ENCODE data around the gene MYO1C. TPM values are rescaled to one million over a fixed set of nuclear protein-coding genes. Genes with fewer than 3 reads are reported as not detected.
"Not testable (repeated sequence)": the region's sequence is repeated elsewhere in the genome, so short reads cannot be mapped to it uniquely, and the experiment has no call there.

MYO1C gene
- polyA plus RNA-seq, 1 experiment, result 321 TPM

GRCh38 chr17:1421470-1421869 lies 71.0 kb downstream of the MYO1C start:
- Histone ChIP-seq H3K36me3 (ENCODE audit: control insufficient read depth, insufficient read depth, low read length) (peaks cover 10% of the 10 kb centered on the region), H3K4me3 (ENCODE audit: low read depth, low read length) (no peak overlapping the region), H3K27me3 (ENCODE audit: control insufficient read depth, insufficient read depth, low read length) (no peaks in the 10 kb centered on the region)
- POLR2A ChIA-PET, result no interaction called here
- TF ChIP-seq CTCF (IDR thresholded peaks at IDR 0.05; ENCODE audit: insufficient read depth, low read depth, low read length), result no peak
- no peak for DNase-seq (ENCODE audit: low read depth)
- CTCF ChIA-PET, result no interaction called here

- Histone ChIP-seq H3K36me3 (ENCODE audit: control insufficient read depth, insufficient read depth, low read length) (peaks cover 7% of the 10 kb centered on the region), H3K4me3 (ENCODE audit: low read depth, low read length) (no peak overlapping the region), H3K27me3 (ENCODE audit: control insufficient read depth, insufficient read depth, low read length) (no peaks in the 10 kb centered on the region)
- TF ChIP-seq CTCF (IDR thresholded peaks at IDR 0.05; ENCODE audit: insufficient read depth, low read depth, low read length), result no peak
- ChIA-PET CTCF (no interaction called here), POLR2A (no interaction called here)
- no peak for DNase-seq (ENCODE audit: low read depth)
These were observed 71.5 kb downstream of the MYO1C start for GRCh38 chr17:1420981-1421380.

GRCh38 chr17:1420163-1420562 lies 72.3 kb downstream of the MYO1C start:
- ChIA-PET CTCF (interaction anchor here (0.6 kb wide), 1 partner anchor 895 kb away, joined by 5 read pairs; no protein-coding TSS in a partner anchor), POLR2A (interaction anchor here (0.6 kb wide), 1 partner anchor 21 kb away, joined by 5 read pairs; no protein-coding TSS in a partner anchor)
- peaks cover 6% of the 10 kb centered on the region for H3K36me3 ChIP-seq (ENCODE audit: control insufficient read depth, insufficient read depth, low read length)
- no peak for DNase-seq (ENCODE audit: low read depth)
- no peak overlapping the region for H3K4me3 ChIP-seq (ENCODE audit: low read depth, low read length)
- no peaks in the 10 kb centered on the region for H3K27me3 ChIP-seq (ENCODE audit: control insufficient read depth, insufficient read depth, low read length)
- no peak for TF ChIP-seq CTCF (IDR thresholded peaks at IDR 0.05; ENCODE audit: insufficient read depth, low read depth, low read length)

- H3K27me3 ChIP-seq (ENCODE audit: control insufficient read depth, insufficient read depth, low read length); CTCF ChIA-PET; H3K4me3 ChIP-seq (ENCODE audit: low read depth, low read length); H3K36me3 ChIP-seq (ENCODE audit: control insufficient read depth, insufficient read depth, low read length); DNase-seq (ENCODE audit: low read depth); POLR2A ChIA-PET: not testable (repeated sequence)
These were observed 74.0 kb downstream of the MYO1C start for GRCh38 chr17:1418476-1418875.

GRCh38 chr17:1416414-1416813 lies 76.1 kb downstream of the MYO1C start:
- Histone ChIP-seq H3K4me3 (ENCODE audit: low read depth, low read length) (no peak overlapping the region), H3K36me3 (ENCODE audit: control insufficient read depth, insufficient read depth, low read length) (no peaks in the 10 kb centered on the region), H3K27me3 (ENCODE audit: control insufficient read depth, insufficient read depth, low read length) (no peaks in the 10 kb centered on the region)
- no peak for DNase-seq (ENCODE audit: low read depth)
- no peak for TF ChIP-seq CTCF (IDR thresholded peaks at IDR 0.05; ENCODE audit: insufficient read depth, low read depth, low read length)
- CTCF ChIA-PET, result no interaction called here
- POLR2A ChIA-PET, result no interaction called here

- H3K36me3 ChIP-seq (ENCODE audit: control insufficient read depth, insufficient read depth, low read length), result no peaks in the 10 kb centered on the region
- no peak for TF ChIP-seq CTCF (IDR thresholded peaks at IDR 0.05; ENCODE audit: insufficient read depth, low read depth, low read length)
- POLR2A ChIA-PET, result no interaction called here
- no peak overlapping the region for H3K4me3 ChIP-seq (ENCODE audit: low read depth, low read length)
- H3K27me3 ChIP-seq (ENCODE audit: control insufficient read depth, insufficient read depth, low read length), result no peaks in the 10 kb centered on the region
- CTCF ChIA-PET, result no interaction called here
- DNase-seq (ENCODE audit: low read depth), result no peak
These were observed 77.9 kb downstream of the MYO1C start for GRCh38 chr17:1414634-1415033.

All from BJ (cell line).